Prostate gland (tissue), 2 donors: ENCODE data around the gene CKS2.

Source experiments
- CTCF ChIP-seq, 4 experiments: fragments of 200-600 bp in 2 of 4; fragments of 450-650 bp in 2 of 4; sonication (generic) in 2 of 4; IDR thresholded peaks; 1 replicate in 3 of 4; 2 replicates in 1 of 4; pipeline ENCODE4 v1.5.1; 2016 to 2019; ENCODE audit warnings: antibody characterized with exemption in 4 of 4, mild to moderate bottlenecking in 2 of 4, moderate library complexity in 2 of 4
- POLR2A ChIP-seq: fragments of 450-650 bp; IDR thresholded peaks from one replicate; pipeline ENCODE4 v1.6.1; 2016; ENCODE audit warnings: antibody characterized with exemption, mild to moderate bottlenecking

DNA sequence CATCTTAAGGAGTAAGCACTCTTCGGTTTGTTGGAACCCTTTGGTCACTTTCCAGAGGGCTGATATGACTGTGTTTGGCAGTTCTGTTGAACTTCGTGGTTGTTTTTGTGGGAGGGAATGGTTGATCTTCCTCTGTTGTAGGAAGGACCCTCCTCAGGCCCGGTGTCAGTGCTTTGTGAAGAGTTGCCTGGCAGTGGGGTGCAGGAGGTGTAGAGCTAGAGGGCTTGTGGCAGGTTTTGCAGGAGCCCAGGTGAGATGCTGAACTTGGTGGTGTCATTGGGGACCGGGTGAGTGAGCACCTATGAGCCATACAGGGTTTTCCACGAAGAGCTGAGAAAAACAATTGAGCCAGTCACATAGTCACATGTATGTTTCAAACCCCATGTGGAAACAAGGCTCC lies 34.5 kb downstream of the CKS2 start:
- no peak for TF ChIP-seq CTCF (IDR thresholded peaks at IDR 0.05)
- no peak for TF ChIP-seq POLR2A
